HCT116 (cell line): ENCODE measurements around the gene NFS1. TPM values are rescaled to one million over a fixed set of nuclear protein-coding genes. Genes with fewer than 3 reads are reported as not detected.

ENCODE experiments used
- ATAC-seq: fragments of 200-7000 bp; cut with Tn5 transposase; 2 replicates; pipeline ENCODE4 v1.9.1; 2020; ENCODE audit warnings: mild to moderate bottlenecking, moderate library complexity
- BruUV-seq: library from RNA; stranded (reverse); fragments of 400-500 nt; replicated peaks from 2 replicates; lab custom pipeline; 2021; lab: Mats Ljungman, UMichigan
- CTCF ChIA-PET: fragments of 300-600 bp; sonication (Branson Sonifier 250); formaldehyde crosslinking; loops from one replicate; lab custom pipeline; 2021; ENCODE audit warnings: antibody characterized with exemption; lab: Charles Lee
- POLR2A ChIA-PET: fragments of 300-600, 350-600 bp; sonication (Branson Sonifier 250); formaldehyde crosslinking; loops from one replicate; lab custom pipeline; 2021; ENCODE audit warnings: antibody characterized with exemption; lab: Charles Lee
- RAD21 ChIA-PET, 2 experiments: fragments of 300-600 bp; sonication (Branson Sonifier 250); formaldehyde crosslinking; loops; one replicate each; lab custom pipeline; 2023; ENCODE audit warnings: low total read pairs in 2 of 2; ENCODE audit not compliant: uncharacterized antibody in 2 of 2, unreplicated experiment in 2 of 2, low non-redundant PET in 1 of 2; lab: Charles Lee
- DNase-seq: peaks from one replicate; pipeline ENCODE4 v3.0.0-alpha.2; 2010; ENCODE audit warnings: low read depth, low spot score
- H2AFZ ChIP-seq: fragments of 200-600 bp; shearing (Covaris generic), sonication (generic); 2 replicates; pipeline ENCODE4 v1.6.1; 2017; ENCODE audit warnings: low read depth, mixed run types, mixed read lengths, antibody characterized with exemption, low read length; ENCODE audit not compliant: poor library complexity, severe bottlenecking
- H3K27ac ChIP-seq: 2 replicates; pipeline ENCODE4 v1.5.1; 2012; ENCODE audit warnings: low read depth, low read length
- H3K27me3 ChIP-seq: fragments of 200-600 bp; sonication (generic); 2 replicates; pipeline ENCODE4 v1.6.1; 2016; ENCODE audit warnings: mixed run types, low read length, mixed read lengths; ENCODE audit not compliant: insufficient read depth
- H3K36me3 ChIP-seq, 2 experiments: fragments of 200-500 bp in 1 of 2; fragments of 200-600 bp in 1 of 2; sonication (Bioruptor generic) in 1 of 2; sonication (generic) in 1 of 2; 2 replicates each; pipeline versions ENCODE4 v1.5.1 to v1.6.1; 2014 to 2016; ENCODE audit warnings: low read length in 2 of 2, inconsistent platforms in 1 of 2, mixed read lengths in 1 of 2, mixed run types in 1 of 2; ENCODE audit not compliant: insufficient read depth in 2 of 2, control insufficient read depth in 1 of 2
- H3K4me1 ChIP-seq, 2 experiments: fragments of 200-600 bp in 1 of 2; sonication (generic) in 1 of 2; 2 replicates each; pipeline versions ENCODE4 v1.5.1 to v1.6.1; 2012 to 2017; ENCODE audit warnings: low read length in 2 of 2, inconsistent platforms in 1 of 2, mild to moderate bottlenecking in 1 of 2, mixed read lengths in 1 of 2, mixed run types in 1 of 2, moderate library complexity in 1 of 2; ENCODE audit not compliant: insufficient read depth in 2 of 2, control insufficient read depth in 1 of 2
- H3K4me2 ChIP-seq: fragments of 200-600 bp; sonication (generic); 2 replicates; pipeline ENCODE4 v1.6.1; 2017; ENCODE audit warnings: mixed run types, low read length, mixed read lengths
- H3K4me3 ChIP-seq, 2 experiments: fragments of 200-600 bp in 1 of 2; sonication (generic) in 1 of 2; replicated peaks in 1 of 2; 2 replicates each; pipeline ENCODE4 v1.5.1; 2011 to 2016; ENCODE audit warnings: low read length in 2 of 2, control low read depth in 1 of 2, low read depth in 1 of 2, mild to moderate bottlenecking in 1 of 2, mixed read lengths in 1 of 2, mixed run types in 1 of 2
- H3K79me2 ChIP-seq: fragments of 200-600 bp; sonication (generic); 2 replicates; pipeline ENCODE4 v1.6.1; 2017; ENCODE audit warnings: mild to moderate bottlenecking, mixed run types, low read length, moderate library complexity, mixed read lengths; ENCODE audit not compliant: insufficient read depth
- H3K9ac ChIP-seq: fragments of 200-600 bp; sonication (generic); 2 replicates; pipeline ENCODE4 v1.6.1; 2016; ENCODE audit warnings: low read length, mixed read lengths
- H3K9me2 ChIP-seq: fragments of 200-600 bp; sonication (generic), shearing (Covaris generic); 2 replicates; pipeline ENCODE4 v1.6.1; 2017; ENCODE audit warnings: mixed run types, mild to moderate bottlenecking, moderate library complexity; ENCODE audit not compliant: insufficient read depth
- H3K9me3 ChIP-seq, 2 experiments: fragments of 200-500 bp in 1 of 2; fragments of 200-600 bp in 1 of 2; sonication (Bioruptor generic) in 1 of 2; sonication (generic) in 1 of 2; 2 replicates each; pipeline ENCODE4 v1.6.1; 2014 to 2017; ENCODE audit warnings: low read length in 2 of 2, mixed read lengths in 2 of 2, inconsistent platforms in 1 of 2, low read depth in 1 of 2, mild to moderate bottlenecking in 1 of 2, mixed run types in 1 of 2, moderate library complexity in 1 of 2; ENCODE audit not compliant: control insufficient read depth in 1 of 2, insufficient read depth in 1 of 2
- H4K20me1 ChIP-seq: fragments of 200-600 bp; sonication (generic), shearing (Covaris generic); 2 replicates; pipeline ENCODE4 v1.6.1; 2017; ENCODE audit warnings: mixed run types, mild to moderate bottlenecking, moderate library complexity; ENCODE audit not compliant: insufficient read depth
- CBX3 ChIP-seq: IDR thresholded peaks from 2 replicates; pipeline ENCODE4 v1.6.1; 2012; ENCODE audit warnings: low read depth
- CEBPB ChIP-seq: IDR thresholded peaks from 2 replicates; pipeline ENCODE4 v1.6.1; 2012; ENCODE audit warnings: low read depth
- EZH2 ChIP-seq: fragments of 200-600 bp; sonication (generic); IDR thresholded peaks from 2 replicates; pipeline ENCODE4 v1.6.1; 2017; ENCODE audit warnings: antibody characterized with exemption, mixed run types
- FOSL1 ChIP-seq: IDR thresholded peaks from 2 replicates; pipeline ENCODE4 v1.6.1; 2012; ENCODE audit warnings: low read depth
- POLR2AphosphoS5 ChIP-seq: IDR thresholded peaks from 2 replicates; pipeline ENCODE4 v1.6.1; 2011; ENCODE audit warnings: mild to moderate bottlenecking, low read depth, low read length, moderate library complexity
- REST ChIP-seq: IDR thresholded peaks from 2 replicates; pipeline ENCODE4 v1.6.1; 2012; ENCODE audit warnings: low read depth
- SRF ChIP-seq: IDR thresholded peaks from 2 replicates; pipeline ENCODE4 v1.6.1; 2012; ENCODE audit warnings: low read depth
- TCF7L2 ChIP-seq: IDR thresholded peaks from 2 replicates; pipeline ENCODE4 v1.7.0; 2011; ENCODE audit warnings: borderline replicate concordance, inconsistent platforms; ENCODE audit not compliant: insufficient read depth, insufficient read length; ENCODE audit errors: extremely low read depth
- intact Hi-C: fragments of 100-400 bp; cut with micrococcal nuclease; formaldehyde crosslinking; loops from 2 replicates; pipeline ENCODE4 v1.10.0; 2022
- total RNA-seq: library from RNA; stranded (reverse); gene quantifications from one replicate; pipeline ENCODE4 v1.2.1, GENCODE V29; 2021; ENCODE audit not compliant: unreplicated experiment

The NFS1 gene
- total RNA-seq, 1 experiment from 2014 or later, result 33.9 TPM

- intact Hi-C loops, result no loop called here
- H3K9me3 ChIP-seq, result no peaks in the 10 kb centered on the region
- no peaks in the 10 kb centered on the region for H3K27me3 ChIP-seq
- H2AFZ ChIP-seq, result no peak overlapping the region
- peaks cover 100% of the 10 kb centered on the region for H3K79me2 ChIP-seq
- no peak overlapping the region for H3K4me3 ChIP-seq
- RAD21 ChIA-PET, result no interaction called here
- TF ChIP-seq CEBPB (no peak), POLR2AphosphoS5 (no peak), FOSL1 (no peak), TCF7L2 (no peak), REST (no peak), EZH2 (no peak), CBX3 (no peak), SRF (no peak)
- no peak for DNase-seq
- peaks cover 39% of the 10 kb centered on the region for H4K20me1 ChIP-seq
- ATAC-seq, result no peak
- CTCF ChIA-PET, result no interaction called here
- H3K36me3 ChIP-seq, result peaks cover 82 to 87% of the 10 kb centered on the region in 2 experiments
- no peaks in the 10 kb centered on the region for H3K9me2 ChIP-seq
- H3K4me2 ChIP-seq, result no peak overlapping the region
- TSS peak; percentile 7 for BruUV-seq
- POLR2A ChIA-PET, result no interaction called here
- no peaks in the 10 kb centered on the region for H3K4me1 ChIP-seq
- H3K9ac ChIP-seq, result no peak overlapping the region
- no peak overlapping the region for H3K27ac ChIP-seq
Measured at GRCh38 chr20:35721621-35722020, 22.5 kb upstream of the NFS1 start.
